Measurements from ENCODE around the gene SLC2A9. TPM values are rescaled to one million over a fixed set of nuclear protein-coding genes. Genes with fewer than 3 reads are reported as not detected.

The SLC2A9 gene
- total RNA-seq, 2 donors from 2014 or later = 0.95 to 1.9 TPM

- H3K27me3 ChIP-seq (ENCODE audit: control insufficient read depth, insufficient read depth, low read length, poor library complexity, severe bottlenecking) = no peaks in the 10 kb centered on the region
- peaks cover 3% of the 10 kb centered on the region for H3K36me3 Mint-ChIP-seq (ENCODE audit: low read depth)
- no peak for DNase-seq
- H3K27ac Mint-ChIP-seq = no peak overlapping the region
- no peaks in the 10 kb centered on the region for H3K9me3 Mint-ChIP-seq
- no peak overlapping the region for H3K27ac ChIP-seq (ENCODE audit: low read depth, low read length)
- H3K36me3 ChIP-seq (ENCODE audit: control insufficient read depth, insufficient read depth, low read length) = peaks cover 41% of the 10 kb centered on the region
- H3K9ac ChIP-seq (ENCODE audit: extremely low read depth, low read length, poor library complexity, severe bottlenecking) = no peak overlapping the region
- H3K9me3 ChIP-seq (ENCODE audit: control insufficient read depth, low read length) = no peaks in the 10 kb centered on the region
- H3K4me3 ChIP-seq (ENCODE audit: low read length) = no peak overlapping the region
- H3K4me1 ChIP-seq (ENCODE audit: control insufficient read depth, insufficient read depth, low read length) = peaks cover 18% of the 10 kb centered on the region
- peaks cover 27% of the 10 kb centered on the region for H3K4me1 Mint-ChIP-seq
- H3K27me3 Mint-ChIP-seq (ENCODE audit: insufficient read depth) = no peaks in the 10 kb centered on the region
- no peak for TF ChIP-seq CTCF (conservative IDR thresholded peaks at IDR 0.05)
- no peak overlapping the region for H3K4me3 Mint-ChIP-seq
- 83 to 84% methylated on average over 1 to 2 of the region's 2 CpGs for WGBS, 2 experiments (ENCODE audit: insufficient coverage in 1 of 2, insufficient read length in 1 of 2)
Observed at GRCh38 chr4:10066206-10066605, 44.9 kb upstream of the SLC2A9 start.

DNA sequence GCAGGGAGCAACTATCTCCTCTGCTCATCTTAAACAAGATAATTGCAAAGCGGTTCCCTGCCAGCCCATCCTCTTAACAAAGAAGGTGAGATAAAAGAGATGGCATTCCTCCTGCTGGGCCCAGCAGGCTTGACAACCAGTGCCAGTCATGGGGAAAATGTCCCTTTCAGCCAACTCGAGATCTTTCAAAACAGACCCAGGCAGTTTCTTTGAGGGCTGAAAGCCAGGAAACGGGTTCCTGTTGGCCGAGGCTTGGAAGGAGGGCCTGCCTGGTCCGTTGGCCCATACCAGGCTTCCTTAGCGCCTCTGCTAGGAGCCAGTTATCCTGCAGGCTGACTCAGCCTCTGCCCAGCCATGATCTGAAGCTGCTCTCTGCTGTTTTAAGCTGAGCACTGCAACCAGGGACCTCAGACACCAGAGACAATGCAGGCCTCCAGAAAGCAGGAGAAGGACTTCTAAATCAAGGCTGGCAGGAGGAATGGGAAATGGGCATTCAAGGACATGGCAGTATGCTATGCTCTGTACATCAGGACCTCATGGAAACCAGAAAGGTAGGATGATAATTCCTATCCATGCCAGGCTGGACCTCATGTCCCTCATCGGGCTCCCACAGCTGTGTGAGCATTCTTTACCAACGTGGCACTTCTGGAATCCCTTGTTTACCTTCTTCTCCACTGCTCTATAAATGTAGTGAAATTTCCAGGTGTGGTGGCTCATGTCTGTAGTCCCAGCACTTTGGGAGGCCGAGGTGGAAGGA is 42.4 kb upstream of the SLC2A9 start:
- peaks cover 23% of the 10 kb centered on the region for H3K4me1 Mint-ChIP-seq
- H3K27me3 Mint-ChIP-seq (ENCODE audit: insufficient read depth) = no peaks in the 10 kb centered on the region
- 37 to 38% methylated on average over 7 to 9 of the region's 9 CpGs for WGBS, 2 experiments (ENCODE audit: insufficient coverage in 1 of 2, insufficient read length in 1 of 2)
- no peak overlapping the region for H3K27ac ChIP-seq (ENCODE audit: low read depth, low read length)
- H3K9me3 Mint-ChIP-seq = peaks cover 4% of the 10 kb centered on the region
- H3K27ac Mint-ChIP-seq = no peak overlapping the region
- H3K4me1 ChIP-seq (ENCODE audit: control insufficient read depth, insufficient read depth, low read length) = peaks cover 18% of the 10 kb centered on the region
- H3K27me3 ChIP-seq (ENCODE audit: control insufficient read depth, insufficient read depth, low read length, poor library complexity, severe bottlenecking) = no peaks in the 10 kb centered on the region
- DNase-seq = peak; percentile 94
- peak; percentile 71 for TF ChIP-seq CTCF (conservative IDR thresholded peaks at IDR 0.05)
- peaks cover 8% of the 10 kb centered on the region for H3K9me3 ChIP-seq (ENCODE audit: control insufficient read depth, low read length)
- H3K9ac ChIP-seq (ENCODE audit: extremely low read depth, low read length, poor library complexity, severe bottlenecking) = no peak overlapping the region
- peaks cover 35% of the 10 kb centered on the region for H3K36me3 ChIP-seq (ENCODE audit: control insufficient read depth, insufficient read depth, low read length)
- no peaks in the 10 kb centered on the region for H3K36me3 Mint-ChIP-seq (ENCODE audit: low read depth)
- peak overlapping the region; percentile 18 for H3K4me3 Mint-ChIP-seq
- H3K4me3 ChIP-seq (ENCODE audit: low read length) = peak overlapping the region; percentile 11

GRCh38 chr4:10061650-10062415 is 40.5 kb upstream of the SLC2A9 start:
- Mint-ChIP-seq H3K9me3 (peaks cover 4% of the 10 kb centered on the region), H3K27ac (no peak overlapping the region), H3K4me3 (no peak overlapping the region), H3K27me3 (ENCODE audit: insufficient read depth) (no peaks in the 10 kb centered on the region), H3K36me3 (ENCODE audit: low read depth) (no peaks in the 10 kb centered on the region), H3K4me1 (peaks cover 21% of the 10 kb centered on the region)
- peaks cover 18% of the 10 kb centered on the region for H3K4me1 ChIP-seq (ENCODE audit: control insufficient read depth, insufficient read depth, low read length)
- 93 to 97% methylated on average over 2 to 3 of the region's 3 CpGs for WGBS, 2 experiments (ENCODE audit: insufficient coverage in 1 of 2, insufficient read length in 1 of 2)
- H3K9me3 ChIP-seq (ENCODE audit: control insufficient read depth, low read length) = peaks cover 9% of the 10 kb centered on the region
- H3K36me3 ChIP-seq (ENCODE audit: control insufficient read depth, insufficient read depth, low read length) = peaks cover 19% of the 10 kb centered on the region
- no peak overlapping the region for H3K9ac ChIP-seq (ENCODE audit: extremely low read depth, low read length, poor library complexity, severe bottlenecking)
- H3K4me3 ChIP-seq (ENCODE audit: low read length) = no peak overlapping the region
- H3K27me3 ChIP-seq (ENCODE audit: control insufficient read depth, insufficient read depth, low read length, poor library complexity, severe bottlenecking) = no peaks in the 10 kb centered on the region
- no peak overlapping the region for H3K27ac ChIP-seq (ENCODE audit: low read depth, low read length)
- DNase-seq = no peak
- no peak for TF ChIP-seq CTCF (conservative IDR thresholded peaks at IDR 0.05)

Measured in endodermal cell (in vitro differentiated cells).